Uterus (tissue), 4 donors: ENCODE measurements around the gene AKT3. TPM values are rescaled to one million over a fixed set of nuclear protein-coding genes. Genes with fewer than 3 reads are reported as not detected.

ENCODE experiments used
- DNase-seq, 2 donors: peaks; one replicate each; pipeline ENCODE4 v3.0.0-alpha.2; 2019 to 2020
- H3K27ac ChIP-seq, 2 donors: fragments of 200-600 bp; sonication (generic); 1 replicate in 1 of 2; 2 replicates in 1 of 2; pipeline ENCODE4 v1.5.1; 2016 to 2018
- H3K27me3 ChIP-seq, 2 donors: fragments of 200-600 bp; sonication (generic); one replicate each; pipeline ENCODE4 v1.5.1; 2018 to 2019; ENCODE audit warnings: control low read depth in 1 of 2
- H3K36me3 ChIP-seq, 2 donors: fragments of 200-600 bp; sonication (generic); one replicate each; pipeline ENCODE4 v1.5.1; 2019; ENCODE audit warnings: control low read depth in 1 of 2
- H3K4me1 ChIP-seq, 2 donors: fragments of 200-600 bp; sonication (generic); one replicate each; pipeline ENCODE4 v1.5.1; 2018 to 2019; ENCODE audit warnings: control low read depth in 1 of 2
- H3K4me3 ChIP-seq, 2 donors: fragments of 200-600 bp; sonication (generic); 1 replicate in 1 of 2; 2 replicates in 1 of 2; pipeline ENCODE4 v1.5.1; 2018 to 2019; ENCODE audit warnings: mild to moderate bottlenecking in 1 of 2
- H3K9me3 ChIP-seq, 2 donors: fragments of 200-600 bp; sonication (generic); one replicate each; pipeline ENCODE4 v1.5.1; 2019; ENCODE audit warnings: control low read depth in 1 of 2
- CTCF ChIP-seq, 4 experiments: fragments of 200-600 bp in 2 of 4; fragments of 450-650 bp in 2 of 4; sonication (generic) in 2 of 4; IDR thresholded peaks; one replicate each; pipeline ENCODE4 v1.5.1; 2016 to 2019; ENCODE audit warnings: antibody characterized with exemption in 4 of 4, mild to moderate bottlenecking in 2 of 4, moderate library complexity in 1 of 4
- POLR2A ChIP-seq, 2 donors: fragments of 450-650 bp; IDR thresholded peaks; one replicate each; pipeline ENCODE4 v1.6.1; 2016; ENCODE audit warnings: antibody characterized with exemption in 2 of 2, mild to moderate bottlenecking in 1 of 2, moderate library complexity in 1 of 2
- intact Hi-C: fragments of 100-400 bp; cut with DNase I; formaldehyde crosslinking; loops from one replicate; pipeline ENCODE4 v1.15.1; 2023; ENCODE audit warnings: low total_unique reads
- total RNA-seq, 4 donors: library from RNA; depleted of rRNA in 3 of 4; stranded (reverse); fragments of >200 nt in 3 of 4; gene quantifications; one replicate each; pipeline versions ENCODE4 v1.1.0 to v1.2.4, GENCODE V29; 2014 to 2023
- donor health status: DM: yes; HTN: yes; CAD: no.

AKT3 gene
- total RNA-seq, 4 donors from 2014 or later, result 39.2 to 227 (median 97.6) TPM

- no peaks in the 10 kb centered on the region for H3K9me3 ChIP-seq
- H3K36me3 ChIP-seq, result no peaks in the 10 kb centered on the region
- no peaks in the 10 kb centered on the region for H3K27me3 ChIP-seq
- H3K27ac ChIP-seq, result no peak overlapping the region
- TF ChIP-seq CTCF (IDR thresholded peaks at IDR 0.05) (no peak), POLR2A (IDR thresholded peaks at IDR 0.05) (no peak)
- no peaks in the 10 kb centered on the region for H3K4me1 ChIP-seq
- H3K4me3 ChIP-seq, result no peak overlapping the region
- no peak for DNase-seq
- intact Hi-C loops, result no loop called here
Measured at GRCh38 chr1:243489158-243489527, 360.9 kb downstream of the AKT3 start.

GRCh38 chr1:243488459-243489157 lies 361.4 kb downstream of the AKT3 start:
- TF ChIP-seq POLR2A (IDR thresholded peaks at IDR 0.05) (no peak), CTCF (IDR thresholded peaks at IDR 0.05) (no peak)
- intact Hi-C loops, result no loop called here
- no peak overlapping the region for H3K4me3 ChIP-seq
- no peaks in the 10 kb centered on the region for H3K9me3 ChIP-seq
- no peak overlapping the region for H3K27ac ChIP-seq
- H3K4me1 ChIP-seq, result no peaks in the 10 kb centered on the region
- no peaks in the 10 kb centered on the region for H3K36me3 ChIP-seq
- no peaks in the 10 kb centered on the region for H3K27me3 ChIP-seq
- no peak for DNase-seq

GRCh38 chr1:243487649-243488227 lies 362.3 kb downstream of the AKT3 start:
- Histone ChIP-seq H3K27ac (no peak overlapping the region), H3K4me1 (no peaks in the 10 kb centered on the region), H3K4me3 (no peak overlapping the region), H3K36me3 (no peaks in the 10 kb centered on the region), H3K9me3 (no peaks in the 10 kb centered on the region), H3K27me3 (no peaks in the 10 kb centered on the region)
- TF ChIP-seq POLR2A (IDR thresholded peaks at IDR 0.05), result no peak
- no peak for DNase-seq
- intact Hi-C loops, result no loop called here

- H3K4me3 ChIP-seq, result no peak overlapping the region
- H3K4me1 ChIP-seq, result no peaks in the 10 kb centered on the region
- DNase-seq, result no peak
- intact Hi-C loops, result no loop called here
- no peaks in the 10 kb centered on the region for H3K36me3 ChIP-seq
- H3K9me3 ChIP-seq, result no peaks in the 10 kb centered on the region
- no peak overlapping the region for H3K27ac ChIP-seq
- no peaks in the 10 kb centered on the region for H3K27me3 ChIP-seq
- TF ChIP-seq POLR2A (IDR thresholded peaks at IDR 0.05) (no peak), CTCF (IDR thresholded peaks at IDR 0.05) (no peak)
Measured at GRCh38 chr1:243487036-243487648, 362.9 kb downstream of the AKT3 start.

GRCh38 chr1:243483952-243484351 lies 366.1 kb downstream of the AKT3 start:
- no peak for DNase-seq
- H3K4me1 ChIP-seq, result no peaks in the 10 kb centered on the region
- no peak for TF ChIP-seq POLR2A (IDR thresholded peaks at IDR 0.05)
- no peak for TF ChIP-seq CTCF (IDR thresholded peaks at IDR 0.05)
- H3K4me3 ChIP-seq, result no peak overlapping the region
- no peak overlapping the region for H3K27ac ChIP-seq
- H3K9me3 ChIP-seq, result no peaks in the 10 kb centered on the region
- no peaks in the 10 kb centered on the region for H3K27me3 ChIP-seq
- no peaks in the 10 kb centered on the region for H3K36me3 ChIP-seq
- intact Hi-C loops, result no loop called here
